ENCODE results near the gene CHRNA4.

The CHRNA4 gene

DNA sequence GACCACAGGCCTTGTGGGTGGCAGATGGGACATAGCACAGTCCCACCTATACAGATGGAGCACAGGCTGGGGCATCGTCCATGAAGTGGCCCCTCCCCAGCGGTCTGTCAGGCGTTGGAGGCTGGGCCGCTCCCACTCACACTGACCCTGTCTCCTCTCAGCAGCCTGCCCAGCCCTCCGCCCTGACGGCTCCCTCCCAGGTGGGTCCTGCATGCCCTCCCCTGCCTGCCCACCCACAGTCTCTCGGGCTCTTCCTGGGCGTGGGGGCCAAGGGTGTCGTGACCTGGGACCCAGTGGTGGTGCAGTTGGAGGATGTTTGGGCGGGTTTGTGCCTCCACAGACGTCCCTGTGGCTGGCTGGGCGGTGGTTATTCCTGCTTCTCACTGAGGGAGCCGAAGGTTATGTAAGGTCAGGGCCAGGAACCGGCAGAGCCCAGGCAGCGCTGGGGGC lies 45.9 kb downstream of the CHRNA4 start:
- no peaks in the 10 kb centered on the region for H3K27me3 ChIP-seq (ENCODE audit: insufficient read depth, low read length)

DNA sequence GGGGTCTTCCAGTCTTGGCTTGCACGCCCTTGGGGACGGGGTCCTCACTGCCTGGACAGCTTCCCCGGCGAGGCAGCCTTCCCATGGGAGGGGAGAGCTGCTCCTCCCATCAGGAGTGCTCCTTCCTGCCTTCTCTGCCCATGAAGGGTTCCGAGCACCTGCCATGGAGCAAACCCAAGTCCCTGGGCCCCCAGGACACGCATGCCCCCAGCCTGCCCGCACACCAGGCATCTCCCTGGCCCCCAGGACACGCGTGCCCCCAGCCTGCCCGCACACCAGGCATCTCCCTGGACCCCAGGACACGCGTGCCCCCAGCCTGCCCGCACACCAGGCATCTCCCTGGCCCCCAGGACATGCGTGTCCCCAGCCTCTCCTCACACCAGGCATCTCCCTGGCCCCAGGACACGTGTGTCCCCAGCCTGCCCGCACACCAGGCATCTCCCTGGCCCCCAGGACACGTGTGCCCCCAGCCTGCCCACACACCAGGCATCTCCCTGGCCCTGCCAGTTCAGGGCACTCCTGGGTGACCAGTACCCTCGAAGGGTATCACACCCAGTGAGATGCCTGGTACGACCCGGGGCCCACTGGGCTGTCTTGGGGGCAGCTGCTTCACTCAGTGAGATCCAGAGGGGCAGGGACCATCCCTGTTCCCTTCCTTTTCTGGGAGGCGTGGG lies 46.4 kb downstream of the CHRNA4 start:
- H3K27me3 ChIP-seq (ENCODE audit: insufficient read depth, low read length): no peaks in the 10 kb centered on the region
- H3K9ac ChIP-seq (ENCODE audit: low read depth, low read length): no peak overlapping the region
- no peak overlapping the region for H3K27ac ChIP-seq (ENCODE audit: low read length)
- H3K9me3 ChIP-seq (ENCODE audit: insufficient read depth, low read depth, low read length): no peaks in the 10 kb centered on the region
- no peaks in the 10 kb centered on the region for H3K4me1 ChIP-seq (ENCODE audit: insufficient read depth, low read length)
- H3K4me3 ChIP-seq (ENCODE audit: low read length): no peak overlapping the region
- H3K36me3 ChIP-seq (ENCODE audit: insufficient read depth, low read depth, low read length): no peaks in the 10 kb centered on the region

More for the DNA sequence above, 45.9 kb downstream of the CHRNA4 start:
- Histone ChIP-seq H3K36me3 (ENCODE audit: insufficient read depth, low read depth, low read length) (no peaks in the 10 kb centered on the region), H3K9me3 (ENCODE audit: insufficient read depth, low read depth, low read length) (no peaks in the 10 kb centered on the region), H3K27ac (ENCODE audit: low read length) (no peak overlapping the region), H3K9ac (ENCODE audit: low read depth, low read length) (no peak overlapping the region), H3K4me1 (ENCODE audit: insufficient read depth, low read length) (no peaks in the 10 kb centered on the region), H3K4me3 (ENCODE audit: low read length) (no peak overlapping the region)

DNA sequence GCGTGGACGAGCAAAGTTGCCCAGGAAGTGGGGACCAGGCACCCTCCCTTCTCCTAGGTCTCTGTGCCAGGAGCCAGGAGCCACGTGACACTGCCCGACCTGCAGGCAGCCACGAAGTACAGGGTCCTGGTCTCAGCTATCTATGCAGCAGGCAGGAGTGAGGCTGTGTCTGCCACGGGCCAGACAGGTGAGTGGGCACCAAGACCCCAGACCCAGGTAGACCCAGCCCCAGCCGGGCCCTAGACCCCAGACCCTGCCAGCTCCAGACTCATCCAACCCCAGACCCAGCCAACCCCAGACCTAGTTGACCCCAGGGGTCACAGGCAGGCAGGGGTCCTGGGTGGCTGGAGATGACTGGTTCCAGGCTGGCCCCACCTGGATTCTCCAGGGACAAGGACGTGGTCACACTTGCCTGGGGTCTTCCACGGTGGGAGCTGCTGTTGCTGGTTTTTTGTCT lies 47.1 kb downstream of the CHRNA4 start:
- Histone ChIP-seq H3K36me3 (ENCODE audit: insufficient read depth, low read depth, low read length) (no peaks in the 10 kb centered on the region), H3K9ac (ENCODE audit: low read depth, low read length) (no peak overlapping the region), H3K27ac (ENCODE audit: low read length) (no peak overlapping the region), H3K27me3 (ENCODE audit: insufficient read depth, low read length) (no peaks in the 10 kb centered on the region), H3K9me3 (ENCODE audit: insufficient read depth, low read depth, low read length) (no peaks in the 10 kb centered on the region), H3K4me1 (ENCODE audit: insufficient read depth, low read length) (no peaks in the 10 kb centered on the region), H3K4me3 (ENCODE audit: low read length) (no peak overlapping the region)

DNA sequence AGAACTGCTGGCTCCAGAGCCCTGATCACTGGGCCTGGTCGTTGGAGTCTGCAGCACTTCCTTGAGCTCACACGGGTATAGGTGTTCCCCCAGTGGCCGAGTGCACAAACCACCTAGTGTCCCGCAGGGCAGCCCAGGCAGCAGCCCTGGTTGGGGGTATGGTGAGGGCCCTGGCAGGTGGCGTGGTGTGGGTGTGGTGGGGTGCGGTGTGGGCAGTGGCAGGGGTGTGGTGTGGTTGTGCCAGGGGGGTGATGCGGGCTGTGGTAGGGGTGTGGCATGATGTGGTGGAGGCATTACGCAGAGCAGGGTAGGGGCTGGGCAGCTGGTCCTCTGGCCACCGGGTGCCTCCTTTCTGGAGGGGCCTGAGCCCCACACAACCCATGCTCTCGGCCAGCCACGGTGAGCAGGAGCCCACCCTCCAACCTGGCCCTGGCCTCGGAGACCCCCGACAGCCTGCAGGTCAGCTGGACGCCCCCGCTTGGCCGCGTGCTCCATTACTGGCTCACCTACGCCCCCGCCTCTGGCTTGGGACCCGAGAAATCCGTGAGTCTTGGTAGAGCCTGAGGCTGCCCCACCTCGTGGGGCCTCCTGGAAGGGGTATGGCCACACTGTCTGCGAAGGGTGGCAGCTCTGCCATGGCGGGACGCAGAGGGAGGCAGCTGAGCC lies 47.7 kb downstream of the CHRNA4 start:
- Histone ChIP-seq H3K4me1 (ENCODE audit: insufficient read depth, low read length) (no peaks in the 10 kb centered on the region), H3K9ac (ENCODE audit: low read depth, low read length) (no peak overlapping the region), H3K4me3 (ENCODE audit: low read length) (no peak overlapping the region), H3K9me3 (ENCODE audit: insufficient read depth, low read depth, low read length) (no peaks in the 10 kb centered on the region), H3K27me3 (ENCODE audit: insufficient read depth, low read length) (no peaks in the 10 kb centered on the region), H3K36me3 (ENCODE audit: insufficient read depth, low read depth, low read length) (no peaks in the 10 kb centered on the region), H3K27ac (ENCODE audit: low read length) (no peak overlapping the region)

DNA sequence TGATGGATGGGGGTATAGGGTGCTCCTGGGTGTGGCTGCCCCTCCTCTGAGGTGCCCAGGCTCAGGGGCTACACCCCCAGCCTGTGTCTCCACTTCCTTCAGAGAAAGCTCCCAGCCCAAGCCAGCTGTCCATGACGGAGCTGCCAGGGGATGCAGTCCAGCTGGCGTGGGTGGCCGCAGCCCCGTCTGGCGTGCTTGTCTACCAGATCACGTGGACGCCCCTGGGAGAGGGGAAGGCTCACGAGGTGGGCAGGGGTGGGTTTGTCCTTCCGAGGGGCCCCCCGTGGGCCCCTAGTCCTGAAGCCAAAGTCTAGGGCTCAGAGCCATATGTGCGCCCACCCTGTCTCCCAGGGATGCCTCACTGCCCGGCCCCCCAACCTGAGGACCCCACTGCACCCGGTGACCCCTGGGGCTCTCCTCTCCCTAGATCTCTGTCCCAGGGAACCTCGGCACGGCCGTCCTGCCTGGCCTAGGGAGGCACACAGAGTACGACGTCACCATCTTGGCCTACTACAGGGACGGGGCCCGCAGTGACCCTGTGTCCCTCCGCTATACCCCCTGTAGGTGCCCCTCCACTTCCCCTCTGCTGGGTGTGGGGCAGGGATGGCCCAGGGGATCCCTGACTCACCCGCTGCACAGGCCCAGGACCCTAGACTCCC lies 48.3 kb downstream of the CHRNA4 start:
- H3K27me3 ChIP-seq (ENCODE audit: insufficient read depth, low read length): no peaks in the 10 kb centered on the region

DNA sequence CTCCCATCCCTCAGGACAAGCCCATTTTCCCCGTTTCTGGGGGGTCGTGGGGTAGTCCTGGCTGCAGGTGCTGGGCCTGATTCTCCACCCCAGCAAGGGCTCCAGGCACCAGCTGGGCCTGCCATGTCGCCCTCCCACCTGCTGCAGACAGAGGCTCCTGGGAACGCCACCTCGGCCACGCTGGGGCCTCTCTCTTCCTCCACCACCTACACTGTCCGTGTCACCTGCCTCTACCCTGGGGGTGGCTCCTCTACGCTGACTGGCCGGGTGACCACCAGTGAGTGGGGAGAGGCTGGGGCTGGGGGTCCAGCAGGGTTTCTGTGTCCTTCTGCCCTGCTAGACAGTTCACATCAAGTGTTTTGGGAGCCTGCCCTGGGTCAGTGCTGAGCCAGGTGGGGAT lies 48.9 kb downstream of the CHRNA4 start:
- no peak overlapping the region for H3K27ac ChIP-seq (ENCODE audit: low read length)
- H3K9me3 ChIP-seq (ENCODE audit: insufficient read depth, low read depth, low read length): no peaks in the 10 kb centered on the region
- H3K4me1 ChIP-seq (ENCODE audit: insufficient read depth, low read length): no peaks in the 10 kb centered on the region
- H3K9ac ChIP-seq (ENCODE audit: low read depth, low read length): no peak overlapping the region
- H3K36me3 ChIP-seq (ENCODE audit: insufficient read depth, low read depth, low read length): no peaks in the 10 kb centered on the region
- H3K27me3 ChIP-seq (ENCODE audit: insufficient read depth, low read length): no peaks in the 10 kb centered on the region
- no peak overlapping the region for H3K4me3 ChIP-seq (ENCODE audit: low read length)

More for the DNA sequence above, 48.3 kb downstream of the CHRNA4 start:
- Histone ChIP-seq H3K9ac (ENCODE audit: low read depth, low read length) (no peak overlapping the region), H3K27ac (ENCODE audit: low read length) (no peak overlapping the region), H3K36me3 (ENCODE audit: insufficient read depth, low read depth, low read length) (no peaks in the 10 kb centered on the region), H3K9me3 (ENCODE audit: insufficient read depth, low read depth, low read length) (no peaks in the 10 kb centered on the region), H3K4me1 (ENCODE audit: insufficient read depth, low read length) (no peaks in the 10 kb centered on the region), H3K4me3 (ENCODE audit: low read length) (no peak overlapping the region)

DNA sequence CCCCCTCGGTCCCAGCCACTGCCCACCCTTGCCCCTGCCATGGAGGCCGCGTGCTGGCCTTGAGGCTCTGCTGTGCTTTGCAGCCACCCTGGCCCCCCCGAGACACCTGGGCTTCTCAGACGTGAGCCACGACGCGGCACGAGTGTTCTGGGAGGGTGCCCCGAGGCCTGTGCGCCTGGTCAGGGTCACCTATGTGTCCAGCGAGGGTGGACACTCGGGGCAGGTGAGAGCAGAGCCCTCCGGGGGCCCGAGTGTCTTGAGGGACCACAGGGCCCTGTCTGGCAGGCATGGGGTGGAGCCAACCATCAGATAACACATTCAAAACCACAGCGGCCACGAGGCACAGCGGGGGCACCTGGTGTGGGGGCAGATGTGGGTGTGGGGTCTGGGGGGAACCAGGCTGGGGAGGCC lies 49.3 kb downstream of the CHRNA4 start:
- Histone ChIP-seq H3K9me3 (ENCODE audit: insufficient read depth, low read depth, low read length) (no peaks in the 10 kb centered on the region), H3K9ac (ENCODE audit: low read depth, low read length) (no peak overlapping the region), H3K27ac (ENCODE audit: low read length) (no peak overlapping the region), H3K36me3 (ENCODE audit: insufficient read depth, low read depth, low read length) (no peaks in the 10 kb centered on the region), H3K4me3 (ENCODE audit: low read length) (no peak overlapping the region), H3K4me1 (ENCODE audit: insufficient read depth, low read length) (no peaks in the 10 kb centered on the region), H3K27me3 (ENCODE audit: insufficient read depth, low read length) (no peaks in the 10 kb centered on the region)

DNA sequence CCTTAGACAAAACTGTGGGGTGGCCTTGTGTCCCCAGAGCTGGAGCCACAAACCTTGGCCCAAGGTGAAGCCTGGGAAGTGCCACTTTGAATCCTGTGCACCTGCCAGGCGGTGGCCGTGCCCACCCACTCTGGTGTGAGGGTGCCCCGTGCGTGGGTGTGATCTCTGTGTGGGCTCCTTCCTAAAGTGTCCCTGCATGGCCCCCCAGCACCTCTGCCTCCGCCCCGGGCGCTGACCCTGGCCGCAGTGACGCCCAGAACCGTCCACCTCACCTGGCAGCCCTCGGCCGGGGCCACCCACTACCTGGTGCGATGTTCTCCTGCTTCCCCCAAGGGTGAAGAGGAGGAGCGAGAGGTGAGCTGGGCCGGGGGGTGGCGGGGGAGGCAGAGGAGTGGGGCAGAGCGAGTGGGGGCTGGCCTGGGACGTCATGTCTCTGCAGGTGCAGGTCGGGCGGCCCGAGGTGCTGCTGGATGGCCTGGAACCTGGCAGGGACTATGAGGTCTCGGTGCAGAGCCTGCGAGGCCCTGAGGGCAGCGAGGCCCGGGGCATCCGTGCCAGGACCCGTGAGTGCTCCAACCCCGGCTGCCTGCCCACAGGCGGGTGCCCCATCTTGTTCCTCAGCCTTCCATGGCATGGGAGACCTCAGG lies 49.8 kb downstream of the CHRNA4 start:
- Histone ChIP-seq H3K9ac (ENCODE audit: low read depth, low read length) (no peak overlapping the region), H3K27me3 (ENCODE audit: insufficient read depth, low read length) (no peaks in the 10 kb centered on the region), H3K4me1 (ENCODE audit: insufficient read depth, low read length) (no peaks in the 10 kb centered on the region), H3K9me3 (ENCODE audit: insufficient read depth, low read depth, low read length) (no peaks in the 10 kb centered on the region), H3K4me3 (ENCODE audit: low read length) (no peak overlapping the region), H3K36me3 (ENCODE audit: insufficient read depth, low read depth, low read length) (no peaks in the 10 kb centered on the region), H3K27ac (ENCODE audit: low read length) (no peak overlapping the region)

DNA sequence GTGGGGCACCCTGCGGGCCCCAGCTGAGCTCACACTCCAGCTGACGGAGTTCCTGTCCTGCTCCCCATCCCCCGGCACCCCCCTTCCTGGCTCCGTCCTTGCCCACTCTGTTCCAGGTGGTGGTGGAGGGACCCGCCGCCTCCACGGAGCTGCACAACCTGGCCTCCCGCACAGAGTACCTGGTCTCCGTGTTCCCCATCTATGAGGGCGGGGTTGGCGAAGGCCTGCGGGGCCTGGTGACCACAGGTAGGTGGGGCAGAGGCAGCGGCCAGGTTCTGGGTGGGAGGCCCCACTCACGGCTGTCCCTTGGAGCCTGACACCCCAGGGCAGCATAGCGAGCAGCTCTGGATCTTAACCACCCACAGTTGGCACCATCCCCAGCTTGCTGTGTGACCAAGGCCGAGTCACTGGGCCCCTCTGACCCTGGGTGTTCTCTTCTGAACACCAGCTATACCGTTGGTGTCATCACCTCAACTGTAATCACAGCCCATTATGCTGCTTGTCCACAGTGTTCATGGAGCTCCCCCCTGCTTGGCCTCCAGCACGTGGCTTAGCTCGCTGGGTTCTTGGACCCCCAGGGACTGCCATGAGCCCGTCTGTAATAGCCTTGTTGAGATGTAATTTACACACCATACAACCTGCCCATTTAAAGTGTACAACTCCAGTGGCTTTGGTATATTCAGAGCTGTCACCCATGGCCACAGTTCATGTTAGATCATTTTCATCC lies 50.7 kb downstream of the CHRNA4 start:
- H3K36me3 ChIP-seq (ENCODE audit: insufficient read depth, low read depth, low read length): no peaks in the 10 kb centered on the region
- no peak overlapping the region for H3K9ac ChIP-seq (ENCODE audit: low read depth, low read length)
- H3K27ac ChIP-seq (ENCODE audit: low read length): no peak overlapping the region
- no peaks in the 10 kb centered on the region for H3K27me3 ChIP-seq (ENCODE audit: insufficient read depth, low read length)
- H3K9me3 ChIP-seq (ENCODE audit: insufficient read depth, low read depth, low read length): no peaks in the 10 kb centered on the region
- no peaks in the 10 kb centered on the region for H3K4me1 ChIP-seq (ENCODE audit: insufficient read depth, low read length)
- no peak overlapping the region for H3K4me3 ChIP-seq (ENCODE audit: low read length)

DNA sequence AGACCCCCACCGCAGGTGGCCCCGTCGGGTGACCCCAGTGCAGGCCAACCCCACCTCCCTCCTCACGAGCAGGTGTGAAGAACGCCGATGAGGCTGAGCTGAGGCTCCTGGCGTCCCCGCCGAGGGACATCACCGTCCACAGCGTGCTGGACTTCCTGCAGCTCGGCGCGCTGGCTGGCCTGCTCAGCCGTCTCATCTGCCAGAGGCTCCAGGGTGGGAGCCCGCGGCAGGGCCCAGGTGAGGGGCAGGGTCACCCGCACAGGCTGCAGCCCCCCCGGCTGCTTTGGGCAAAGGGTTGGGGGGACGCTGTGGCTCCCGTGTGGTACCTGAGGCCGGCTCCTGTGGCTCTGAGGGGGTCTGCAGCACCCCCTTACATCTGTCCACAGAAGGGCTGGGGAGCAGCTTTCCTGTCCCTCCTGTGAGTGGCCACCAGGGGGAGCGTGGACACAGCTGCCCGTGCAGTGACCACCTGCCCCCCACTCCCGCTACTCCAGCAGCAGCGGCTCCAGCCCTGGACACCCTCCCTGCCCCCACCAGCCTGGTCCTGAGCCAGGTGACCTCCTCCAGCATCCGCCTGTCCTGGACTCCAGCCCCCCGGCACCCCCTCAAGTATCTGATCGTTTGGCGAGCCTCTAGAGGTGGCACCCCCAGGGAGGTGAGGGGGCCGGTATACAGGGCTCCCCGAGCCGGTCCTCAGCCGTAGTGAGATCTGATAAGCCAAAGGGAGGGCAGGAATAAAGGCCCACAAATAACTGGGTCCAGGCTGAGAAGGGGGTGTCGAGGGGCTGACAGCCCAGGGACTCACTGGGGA lies 51.7 kb downstream of the CHRNA4 start:
- no peak overlapping the region for H3K4me3 ChIP-seq (ENCODE audit: low read length)
- no peak overlapping the region for H3K9ac ChIP-seq (ENCODE audit: low read depth, low read length)
- H3K4me1 ChIP-seq (ENCODE audit: insufficient read depth, low read length): no peaks in the 10 kb centered on the region
- H3K9me3 ChIP-seq (ENCODE audit: insufficient read depth, low read depth, low read length): no peaks in the 10 kb centered on the region
- H3K27me3 ChIP-seq (ENCODE audit: insufficient read depth, low read length): no peaks in the 10 kb centered on the region
- no peak overlapping the region for H3K27ac ChIP-seq (ENCODE audit: low read length)
- H3K36me3 ChIP-seq (ENCODE audit: insufficient read depth, low read depth, low read length): no peaks in the 10 kb centered on the region

All from iPS-20b (cell line).